HEK293T (cell line): ENCODE data around the gene DPP7.

Source experiments
- CTCF ChIA-PET: fragments of 350-600 bp; formaldehyde crosslinking; extraction: SDS; loops from one replicate; lab custom pipeline; 2021; ENCODE audit warnings: antibody characterized with exemption, inconsistent platforms; lab: Yijun Ruan, JAX
- POLR2A ChIA-PET: fragments of 350-600 bp; formaldehyde crosslinking; extraction: SDS; loops from one replicate; lab custom pipeline; 2020; ENCODE audit warnings: antibody characterized with exemption, inconsistent platforms; lab: Yijun Ruan, JAX
- DNase-seq: peaks from one replicate; pipeline ENCODE4 v3.0.0; 2012; ENCODE audit warnings: mixed read lengths; ENCODE audit errors: extremely low spot score
- ARNT ChIP-seq: fragments of 450-650 bp; IDR thresholded peaks from 2 replicates; pipeline ENCODE4 v1.6.1; 2017; ENCODE audit warnings: mild to moderate bottlenecking
- BHLHE40 ChIP-seq: fragments of 450-650 bp; IDR thresholded peaks from 2 replicates; pipeline ENCODE4 v1.6.1; 2016; ENCODE audit warnings: mild to moderate bottlenecking, moderate library complexity, borderline replicate concordance
- CTBP1 ChIP-seq: fragments of 450-650 bp; IDR thresholded peaks from 2 replicates; pipeline ENCODE4 v1.6.1; 2016; ENCODE audit warnings: borderline replicate concordance
- ELF4 ChIP-seq: fragments of 450-650 bp; IDR thresholded peaks from 2 replicates; pipeline ENCODE4 v1.6.1; 2017; ENCODE audit warnings: antibody characterized with exemption
- FOXA1 ChIP-seq: fragments of 450-650 bp; IDR thresholded peaks from 2 replicates; pipeline ENCODE4 v1.6.1; 2016; ENCODE audit warnings: mild to moderate bottlenecking
- FOXK2 ChIP-seq: fragments of 450-650 bp; IDR thresholded peaks from 2 replicates; pipeline ENCODE4 v1.6.1; 2016; ENCODE audit warnings: mild to moderate bottlenecking
- FOXM1 ChIP-seq: fragments of 450-650 bp; IDR thresholded peaks from 2 replicates; pipeline ENCODE4 v1.6.1; 2017; ENCODE audit warnings: mild to moderate bottlenecking, borderline replicate concordance
- HDGF ChIP-seq: fragments of 450-650 bp; IDR thresholded peaks from 2 replicates; pipeline ENCODE4 v1.6.1; 2017; ENCODE audit warnings: antibody characterized with exemption, borderline replicate concordance
- L3MBTL2 ChIP-seq: fragments of 450-650 bp; conservative IDR thresholded peaks from 2 replicates; pipeline ENCODE4 v1.6.1; 2016; ENCODE audit warnings: mild to moderate bottlenecking
- LEF1 ChIP-seq: fragments of 450-650 bp; IDR thresholded peaks from 2 replicates; pipeline ENCODE4 v1.6.1; 2017; ENCODE audit warnings: mild to moderate bottlenecking, borderline replicate concordance
- NFRKB ChIP-seq: fragments of 450-650 bp; IDR thresholded peaks from 2 replicates; pipeline ENCODE4 v1.6.1; 2016; ENCODE audit warnings: mild to moderate bottlenecking, moderate library complexity
- PKNOX1 ChIP-seq: fragments of 450-650 bp; IDR thresholded peaks from 2 replicates; pipeline ENCODE4 v1.6.1; 2016
- SP1 ChIP-seq: fragments of 450-650 bp; IDR thresholded peaks from 2 replicates; pipeline ENCODE4 v1.6.1; 2017
- SUZ12 ChIP-seq: fragments of 450-650 bp; IDR thresholded peaks from 2 replicates; pipeline ENCODE4 v1.6.1; 2016; ENCODE audit warnings: mild to moderate bottlenecking
- TARDBP ChIP-seq: fragments of 450-650 bp; IDR thresholded peaks from 2 replicates; pipeline ENCODE4 v1.6.1; 2016
- ZNF384 ChIP-seq: fragments of 450-650 bp; IDR thresholded peaks from 2 replicates; pipeline ENCODE4 v1.6.1; 2016

Gene DPP7

GRCh38 chr9:137141050-137141810 is 26.7 kb upstream of the DPP7 start:
- TF ChIP-seq HDGF (no peak), ZNF384 (no peak), SP1 (no peak), SUZ12 (no peak), PKNOX1 (no peak), FOXM1 (no peak), FOXA1 (no peak), ELF4 (no peak), FOXK2 (no peak), NFRKB (no peak), CTBP1 (no peak), ARNT (no peak), LEF1 (no peak), L3MBTL2 (no peak), TARDBP (no peak)
- DNase-seq: no peak
- ChIA-PET CTCF (no interaction called here), POLR2A (interaction anchor here (5.4 kb wide), 1 partner anchor 11 kb away, joined by 37 read pairs; no protein-coding TSS in a partner anchor)

GRCh38 chr9:137140151-137141012 is 25.8 kb upstream of the DPP7 start:
- TF ChIP-seq FOXM1 (no peak), BHLHE40 (no peak), ELF4 (no peak), NFRKB (no peak), CTBP1 (no peak), TARDBP (no peak), ZNF384 (no peak), SP1 (no peak), PKNOX1 (no peak), ARNT (no peak), L3MBTL2 (no peak), FOXK2 (no peak), LEF1 (no peak), SUZ12 (no peak), FOXA1 (no peak), HDGF (no peak)
- ChIA-PET CTCF (no interaction called here), POLR2A (interaction anchor here (1.2 to 5.4 kb wide), 2 partner anchors 10 to 13 kb away, joined by 4 to 37 read pairs; no protein-coding TSS in a partner anchor)
- DNase-seq: no peak

- TF ChIP-seq HDGF: no peak
- TF ChIP-seq FOXM1: no peak
- no peak for TF ChIP-seq PKNOX1
- no peak for TF ChIP-seq CTBP1
- no peak for TF ChIP-seq TARDBP
- TF ChIP-seq LEF1: no peak
- no peak for TF ChIP-seq NFRKB
- no peak for TF ChIP-seq BHLHE40
- TF ChIP-seq L3MBTL2: no peak
- TF ChIP-seq FOXK2: no peak
- no peak for TF ChIP-seq ARNT
- no peak for TF ChIP-seq FOXA1
- no peak for TF ChIP-seq ELF4
- no peak for TF ChIP-seq ZNF384
- no peak for TF ChIP-seq SP1
- no peak for TF ChIP-seq SUZ12
- no peak for DNase-seq
- POLR2A ChIA-PET: interaction anchor here (1.2 to 5.4 kb wide), 2 partner anchors 9 to 12 kb away, joined by 4 to 37 read pairs; no protein-coding TSS in a partner anchor
- CTCF ChIA-PET: no interaction called here
Observed at GRCh38 chr9:137139468-137140150, 25.1 kb upstream of the DPP7 start.

- DNase-seq: no peak
- CTCF ChIA-PET: interaction anchor here (1.8 kb wide), 1 partner anchor 12 kb away, joined by 7 read pairs; no protein-coding TSS in a partner anchor
- POLR2A ChIA-PET: interaction anchor here (0.6 to 5.4 kb wide), 6 partner anchors 9 to 102 kb away, joined by 3 to 37 read pairs (median 4); partner anchors contain the start of gene TUBB4B
- no peak for TF ChIP-seq TARDBP
- no peak for TF ChIP-seq FOXM1
- no peak for TF ChIP-seq CTBP1
- no peak for TF ChIP-seq HDGF
- TF ChIP-seq FOXK2: no peak
- no peak for TF ChIP-seq ELF4
- TF ChIP-seq ARNT: no peak
- no peak for TF ChIP-seq BHLHE40
- TF ChIP-seq SUZ12: no peak
- no peak for TF ChIP-seq FOXA1
- TF ChIP-seq NFRKB: no peak
- TF ChIP-seq PKNOX1: no peak
- TF ChIP-seq LEF1: no peak
Observed at GRCh38 chr9:137138722-137139467, 24.4 kb upstream of the DPP7 start, which contains the start of gene GRIN1. TSS of gene GRIN1 (plus strand) at chr9:137139154. CDS start at chr9:137139487, 333 bp downstream.
